Erythroblast (primary cell): ENCODE measurements around the gene CRB1.

Experiments
- GATA1 ChIP-seq: IDR thresholded peaks from 2 replicates; pipeline ENCODE4 v1.6.1; 2011; ENCODE audit warnings: low read depth, mild to moderate bottlenecking, control low read depth, low read length, moderate library complexity
- POLR2A ChIP-seq: IDR thresholded peaks from 2 replicates; pipeline ENCODE4 v1.6.1; 2011; ENCODE audit warnings: mild to moderate bottlenecking, low read length

DNA sequence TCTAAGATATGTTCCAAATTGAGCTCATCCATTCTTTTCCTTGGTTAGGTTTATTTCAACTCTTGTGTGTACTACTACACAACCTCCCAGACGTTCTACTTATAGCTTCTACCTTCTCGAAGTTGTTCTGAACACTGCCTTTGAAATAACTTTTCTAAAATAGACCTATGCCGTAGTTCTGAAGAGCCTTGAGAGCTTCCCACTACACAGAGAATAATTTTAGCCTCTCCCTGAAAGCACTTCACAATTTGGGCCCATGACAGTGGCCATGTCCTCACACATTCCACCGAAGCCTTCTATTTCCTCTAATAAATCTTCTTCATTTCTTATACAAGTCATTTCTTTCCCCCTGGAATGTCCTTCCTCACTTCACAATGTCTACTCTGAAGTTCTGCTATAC is 62.2 kb downstream of the CRB1 start:
- no peak for TF ChIP-seq POLR2A
- TF ChIP-seq GATA1: no peak
